Mesothelial cell of epicardium (in vitro differentiated cells): ENCODE results near the gene NSD2. TPM values are rescaled to one million over a fixed set of nuclear protein-coding genes. Genes with fewer than 3 reads are reported as not detected.

ENCODE experiments used
- DNase-seq, 2 experiments: peaks; one replicate each; pipeline ENCODE4 v3.0.0; 2021; ENCODE audit warnings: low spot score in 2 of 2; ENCODE audit not compliant: unreplicated experiment in 2 of 2
- H3K27ac Mint-ChIP-seq: 2 replicates; pipeline ENCODE4 v1.8.0; 2021; ENCODE audit warnings: mixed read lengths
- H3K27me3 Mint-ChIP-seq: 2 replicates; pipeline ENCODE4 v1.8.0; 2021; ENCODE audit warnings: low read depth, mixed read lengths
- H3K36me3 Mint-ChIP-seq: 2 replicates; pipeline ENCODE4 v1.8.0; 2021; ENCODE audit warnings: mixed read lengths
- H3K4me1 Mint-ChIP-seq: 2 replicates; pipeline ENCODE4 v1.8.0; 2021; ENCODE audit warnings: mixed read lengths
- H3K4me3 Mint-ChIP-seq: 2 replicates; pipeline ENCODE4 v1.8.0; 2021; ENCODE audit warnings: mild to moderate bottlenecking, moderate library complexity, mixed read lengths
- H3K9me3 Mint-ChIP-seq: 2 replicates; pipeline ENCODE4 v1.8.0; 2021; ENCODE audit warnings: mixed read lengths
- total RNA-seq: library from RNA; stranded (reverse); gene quantifications from 3 replicates; pipeline ENCODE4 v1.2.1, GENCODE V29; 2021
- TF ChIP-seq, protein P1 (sequence below): fragments of 200-600 bp; sonication (generic); IDR thresholded peaks from one replicate; pipeline ENCODE4 v1.5.0; 2021; ENCODE audit warnings: antibody characterized with exemption; ENCODE audit not compliant: unreplicated experiment

The NSD2 gene
- total RNA-seq, 1 donor from 2014 or later = 119 TPM

DNA sequence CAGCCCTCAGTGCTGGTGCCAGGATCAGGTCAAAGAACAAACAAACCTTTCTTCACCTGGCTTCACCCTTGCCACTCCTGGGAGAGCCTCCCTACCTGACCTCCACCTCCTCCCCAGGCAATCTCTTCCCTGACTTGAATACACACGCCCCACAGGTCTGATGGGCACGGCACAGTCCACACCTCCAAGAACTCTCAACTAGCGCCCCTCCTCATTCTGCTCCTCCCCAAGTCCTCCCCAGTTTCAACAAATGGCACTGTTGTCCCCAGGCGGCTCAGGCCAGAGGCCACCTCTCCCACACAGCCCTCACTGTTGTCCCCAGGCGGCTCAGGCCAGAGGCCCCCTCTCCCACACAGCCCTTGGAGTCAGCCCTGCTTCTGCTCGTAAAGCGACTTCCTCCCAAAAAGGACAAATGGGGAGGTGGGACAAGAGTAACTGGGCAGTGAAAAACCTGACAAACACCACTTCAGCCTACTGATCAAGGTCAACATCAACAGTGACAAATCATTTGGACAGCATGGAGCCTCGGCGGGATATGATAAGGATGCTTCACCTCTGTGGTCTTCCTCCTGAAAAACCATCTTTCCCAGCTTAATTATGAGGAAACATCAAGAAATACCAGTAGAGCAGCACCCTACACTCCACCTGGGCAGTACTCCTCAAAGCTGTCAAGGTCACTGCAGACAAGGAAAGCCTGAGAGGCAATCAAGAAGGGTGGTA lies 18.1 kb upstream of the NSD2 start:
- no peaks in the 10 kb centered on the region for H3K9me3 Mint-ChIP-seq
- peaks cover 4% of the 10 kb centered on the region for H3K36me3 Mint-ChIP-seq
- H3K27ac Mint-ChIP-seq = peak overlapping the region; percentile 50
- H3K4me1 Mint-ChIP-seq = peaks cover 18% of the 10 kb centered on the region
- no peaks in the 10 kb centered on the region for H3K27me3 Mint-ChIP-seq
- TF ChIP-seq, protein P1, sequence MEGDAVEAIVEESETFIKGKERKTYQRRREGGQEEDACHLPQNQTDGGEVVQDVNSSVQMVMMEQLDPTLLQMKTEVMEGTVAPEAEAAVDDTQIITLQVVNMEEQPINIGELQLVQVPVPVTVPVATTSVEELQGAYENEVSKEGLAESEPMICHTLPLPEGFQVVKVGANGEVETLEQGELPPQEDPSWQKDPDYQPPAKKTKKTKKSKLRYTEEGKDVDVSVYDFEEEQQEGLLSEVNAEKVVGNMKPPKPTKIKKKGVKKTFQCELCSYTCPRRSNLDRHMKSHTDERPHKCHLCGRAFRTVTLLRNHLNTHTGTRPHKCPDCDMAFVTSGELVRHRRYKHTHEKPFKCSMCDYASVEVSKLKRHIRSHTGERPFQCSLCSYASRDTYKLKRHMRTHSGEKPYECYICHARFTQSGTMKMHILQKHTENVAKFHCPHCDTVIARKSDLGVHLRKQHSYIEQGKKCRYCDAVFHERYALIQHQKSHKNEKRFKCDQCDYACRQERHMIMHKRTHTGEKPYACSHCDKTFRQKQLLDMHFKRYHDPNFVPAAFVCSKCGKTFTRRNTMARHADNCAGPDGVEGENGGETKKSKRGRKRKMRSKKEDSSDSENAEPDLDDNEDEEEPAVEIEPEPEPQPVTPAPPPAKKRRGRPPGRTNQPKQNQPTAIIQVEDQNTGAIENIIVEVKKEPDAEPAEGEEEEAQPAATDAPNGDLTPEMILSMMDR = no peak
- H3K4me3 Mint-ChIP-seq = peak overlapping the region; percentile 33
- no peak for DNase-seq

DNA sequence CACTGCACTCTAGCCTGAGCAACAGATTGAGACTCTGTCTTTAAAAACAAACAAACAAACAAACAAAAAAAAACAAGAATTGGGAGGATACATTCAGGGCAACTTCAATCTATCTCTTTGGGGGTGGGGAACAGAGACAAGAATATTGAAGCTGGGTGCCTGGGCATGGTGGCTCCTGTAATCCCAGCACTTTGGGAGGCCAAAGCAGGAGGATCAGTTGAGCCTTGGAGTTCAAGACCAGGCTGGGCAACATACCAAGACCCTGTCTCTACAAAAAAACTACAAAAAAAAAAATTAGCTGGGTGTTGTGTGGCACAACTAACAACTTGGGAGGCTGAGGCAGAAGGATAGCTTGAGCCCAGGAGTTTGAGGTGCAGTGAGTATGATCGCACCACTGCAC lies 16.4 kb upstream of the NSD2 start:
- Mint-ChIP-seq H3K9me3 (no peaks in the 10 kb centered on the region), H3K4me1 (peaks cover 18% of the 10 kb centered on the region), H3K27me3 (no peaks in the 10 kb centered on the region), H3K36me3 (peaks cover 2% of the 10 kb centered on the region), H3K27ac (peak overlapping the region; percentile 56), H3K4me3 (peak overlapping the region; percentile 70)
- DNase-seq = no peak
- TF ChIP-seq, protein P1 = no peak

DNA sequence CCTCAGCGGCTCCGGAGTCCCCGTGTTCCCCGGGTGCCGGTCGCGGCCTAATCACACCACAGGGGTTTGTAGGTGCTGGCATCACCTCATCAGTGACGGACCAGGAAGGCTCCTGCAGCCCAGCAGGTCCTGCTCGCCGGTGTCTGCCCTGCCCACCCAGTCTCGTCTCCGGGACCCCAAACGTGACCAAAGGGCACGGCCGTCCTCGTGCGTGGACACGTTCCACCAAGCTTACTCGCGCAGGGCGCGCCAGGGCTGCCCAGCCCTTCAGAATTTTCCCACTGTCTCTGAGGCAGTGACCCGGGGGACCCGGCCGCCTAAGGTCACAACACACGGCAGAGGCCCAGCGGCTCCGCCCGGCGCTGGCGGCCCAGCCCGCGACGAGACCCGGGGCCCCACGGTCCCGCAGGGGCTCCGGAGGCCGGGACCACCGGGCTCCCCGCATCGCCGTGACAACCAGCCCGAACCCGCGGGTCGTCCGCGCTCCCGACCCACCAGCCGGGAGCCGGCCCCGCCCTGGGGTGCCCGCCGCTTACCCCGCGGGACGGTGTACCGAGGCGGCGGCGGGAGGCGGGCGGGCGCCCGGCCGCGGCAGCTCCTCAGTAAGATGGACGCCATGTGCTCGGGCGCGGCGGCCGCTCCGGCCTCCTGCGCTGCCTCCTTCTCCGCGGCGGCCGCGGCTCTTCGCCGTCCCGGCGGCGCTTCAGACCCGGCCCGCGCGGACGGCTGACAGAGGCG lies 15.7 kb upstream of the NSD2 start:
- peak overlapping the region; percentile 56 for H3K27ac Mint-ChIP-seq
- TF ChIP-seq, protein P1 = no peak
- peaks cover 18% of the 10 kb centered on the region for H3K4me1 Mint-ChIP-seq
- H3K27me3 Mint-ChIP-seq = no peaks in the 10 kb centered on the region
- H3K9me3 Mint-ChIP-seq = no peaks in the 10 kb centered on the region
- peak in 1 of 2 experiments; percentile 58 for DNase-seq
- peaks cover 2% of the 10 kb centered on the region for H3K36me3 Mint-ChIP-seq
- H3K4me3 Mint-ChIP-seq = peak overlapping the region; percentile 70

DNA sequence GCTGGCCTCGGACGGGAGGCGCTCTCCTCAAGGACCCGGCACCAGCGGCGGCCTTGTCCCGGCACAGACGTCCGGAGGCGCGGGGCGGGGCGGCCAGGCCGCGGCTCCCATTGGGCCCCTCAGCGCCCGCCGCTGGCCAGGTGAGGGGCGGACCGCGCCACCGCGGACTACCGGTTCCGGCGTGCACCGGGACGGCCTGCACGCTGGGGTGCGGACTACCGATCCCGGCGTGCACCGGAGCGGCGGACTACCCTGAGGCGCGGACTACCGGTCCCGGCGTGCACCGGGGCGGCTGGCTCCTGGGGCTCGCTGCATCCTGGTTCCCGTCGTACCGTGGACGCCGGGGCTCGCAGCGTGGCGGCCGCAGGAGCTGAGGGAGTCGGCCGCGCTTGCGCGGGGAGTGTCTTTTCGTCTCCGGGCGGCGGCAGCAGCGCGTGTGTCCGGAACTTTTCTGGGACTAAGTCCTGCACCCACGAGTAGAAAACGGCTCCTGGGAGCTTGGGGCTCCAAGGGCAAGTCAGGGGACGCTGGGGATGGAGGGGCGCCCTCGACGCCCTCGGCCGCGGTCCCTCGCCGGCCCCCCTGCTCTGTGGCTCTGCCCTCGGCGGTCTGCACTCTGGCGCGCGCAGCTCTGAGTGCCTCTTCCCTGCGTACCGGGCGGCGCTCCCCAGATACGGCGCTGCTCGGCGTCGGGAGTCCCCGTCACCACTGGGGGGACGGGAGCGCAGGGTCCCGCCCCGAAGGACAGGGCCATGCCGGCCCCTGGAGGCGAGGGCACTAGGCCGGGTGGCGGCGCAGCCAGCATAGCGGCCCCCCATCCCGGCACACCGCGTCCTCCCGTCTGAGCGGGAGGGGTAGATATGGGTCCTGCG lies 14.9 kb upstream of the NSD2 start, which contains the start of gene LETM1:
LETM1 (minus strand) TSS at position 86 of the 872 bp plus-strand sequence. CDS start 206 bp downstream, outside the sequence.
- peaks cover 18% of the 10 kb centered on the region for H3K4me1 Mint-ChIP-seq
- H3K27me3 Mint-ChIP-seq = no peaks in the 10 kb centered on the region
- no peaks in the 10 kb centered on the region for H3K9me3 Mint-ChIP-seq
- DNase-seq = peak; percentile 81 to 91
- peak within 1 kb of the TSS; percentile 74 for H3K4me3 Mint-ChIP-seq
- peaks cover 2% of the 10 kb centered on the region for H3K36me3 Mint-ChIP-seq
- TF ChIP-seq, protein P1 = no peak
- peak within 1 kb of the TSS; percentile 67 for H3K27ac Mint-ChIP-seq

DNA sequence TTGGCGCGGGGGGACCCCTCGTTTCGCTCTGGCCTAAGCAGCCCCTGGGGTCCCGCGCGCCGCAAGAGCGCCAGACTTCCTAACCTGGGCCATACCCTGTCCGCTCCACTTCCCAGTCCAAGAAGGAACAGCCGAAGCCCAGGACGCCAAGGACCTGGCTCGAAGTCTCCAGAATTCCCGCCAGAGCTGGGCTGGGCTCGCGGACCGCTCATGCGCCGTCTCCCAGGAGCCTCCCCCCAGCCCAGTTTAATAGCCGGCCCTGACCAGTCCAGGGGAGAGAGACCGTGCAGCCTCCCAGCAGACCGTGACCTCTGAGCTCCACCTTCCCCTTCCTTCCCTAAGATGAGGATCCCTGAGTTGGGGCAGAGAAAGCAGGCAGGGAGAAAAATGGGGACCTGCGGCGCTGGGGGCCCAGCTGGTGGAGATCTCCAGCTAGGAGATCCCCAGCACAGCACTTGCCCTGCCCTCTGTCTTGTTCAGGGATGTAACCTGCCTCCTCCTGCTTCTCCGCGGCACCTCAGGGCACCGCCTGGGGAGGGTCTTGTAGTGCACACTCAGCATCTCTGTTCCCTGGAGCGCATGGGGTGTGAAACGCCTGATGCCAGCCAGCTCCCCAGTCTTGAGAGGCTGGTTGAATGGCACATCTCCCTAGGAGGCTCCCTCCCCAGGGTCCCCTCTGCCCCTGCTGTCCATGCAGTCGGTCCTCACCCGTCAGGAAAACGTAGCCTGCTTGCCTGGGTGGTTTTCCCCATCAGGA lies 14.1 kb upstream of the NSD2 start:
- no peaks in the 10 kb centered on the region for H3K9me3 Mint-ChIP-seq
- H3K4me3 Mint-ChIP-seq = peak overlapping the region; percentile 74
- TF ChIP-seq, protein P1 = no peak
- peaks cover 21% of the 10 kb centered on the region for H3K4me1 Mint-ChIP-seq
- peaks cover 2% of the 10 kb centered on the region for H3K36me3 Mint-ChIP-seq
- H3K27me3 Mint-ChIP-seq = peaks cover 2% of the 10 kb centered on the region
- peak overlapping the region; percentile 67 for H3K27ac Mint-ChIP-seq
- peak in 1 of 2 experiments; percentile 45 for DNase-seq
